OCI-LY7 (cell line): ENCODE results near the gene CNDP2. TPM values are rescaled to one million over a fixed set of nuclear protein-coding genes. Genes with fewer than 3 reads are reported as not detected.

ENCODE experiments used
- BruUV-seq: library from RNA; stranded (reverse); fragments of 400-500 nt; replicated peaks from 2 replicates; lab custom pipeline; 2021; lab: Mats Ljungman, UMichigan
- CTCF ChIA-PET: fragments of 300-600 bp; sonication (Branson Sonifier 250); formaldehyde crosslinking; loops from one replicate; lab custom pipeline; 2022; ENCODE audit warnings: antibody characterized with exemption; ENCODE audit not compliant: unreplicated experiment; lab: Charles Lee
- POLR2A ChIA-PET: fragments of 300-600 bp; sonication (Branson Sonifier 250); formaldehyde crosslinking; loops from one replicate; lab custom pipeline; 2022; ENCODE audit warnings: antibody characterized with exemption; lab: Charles Lee
- DNase-seq: peaks from one replicate; pipeline ENCODE4 v3.0.0-alpha.2; 2015; ENCODE audit warnings: low spot score
- H2AFZ ChIP-seq: fragments of 200-600 bp; sonication (generic), shearing (Covaris generic); 2 replicates; pipeline ENCODE4 v1.6.1; 2014; ENCODE audit warnings: mild to moderate bottlenecking, antibody characterized with exemption, low read length, moderate library complexity
- H3K27ac ChIP-seq: fragments of 200-600 bp; sonication (generic); 2 replicates; pipeline ENCODE4 v1.5.1; 2014; ENCODE audit warnings: mixed run types, low read depth, mild to moderate bottlenecking, moderate library complexity, low read length, inconsistent platforms; ENCODE audit not compliant: poor library complexity, severe bottlenecking
- H3K36me3 ChIP-seq: fragments of 200-600 bp; sonication (generic); 2 replicates; pipeline ENCODE4 v1.6.1; 2014; ENCODE audit warnings: mild to moderate bottlenecking, antibody characterized with exemption, low read length, moderate library complexity, mixed read lengths; ENCODE audit not compliant: insufficient read depth
- H3K4me1 ChIP-seq: fragments of 200-600 bp; sonication (generic); 2 replicates; pipeline ENCODE4 v1.5.1; 2014; ENCODE audit warnings: mild to moderate bottlenecking, low read length; ENCODE audit not compliant: insufficient read depth, poor library complexity, severe bottlenecking
- H3K4me2 ChIP-seq: fragments of 200-600 bp; sonication (generic); 2 replicates; pipeline ENCODE4 v1.6.1; 2014; ENCODE audit warnings: mild to moderate bottlenecking, low read length
- H3K4me3 ChIP-seq: fragments of 200-600 bp; sonication (generic); 2 replicates; pipeline ENCODE4 v1.5.1; 2014; ENCODE audit warnings: mild to moderate bottlenecking, low read depth, low read length; ENCODE audit not compliant: poor library complexity, severe bottlenecking
- H3K79me2 ChIP-seq: fragments of 200-600 bp; sonication (generic); 2 replicates; pipeline ENCODE4 v1.6.1; 2016; ENCODE audit warnings: low read depth, mild to moderate bottlenecking, low read length, moderate library complexity, mixed read lengths; ENCODE audit not compliant: insufficient read depth
- H3K9me2 ChIP-seq: fragments of 200-600 bp; sonication (generic); 2 replicates; pipeline ENCODE4 v1.6.1; 2016; ENCODE audit warnings: mild to moderate bottlenecking, low read length, mixed read lengths; ENCODE audit not compliant: insufficient read depth
- H3K9me3 ChIP-seq: fragments of 200-600 bp; sonication (generic); 2 replicates; pipeline ENCODE4 v1.6.1; 2014; ENCODE audit warnings: mild to moderate bottlenecking, mixed run types, low read length, mixed read lengths
- H4K20me1 ChIP-seq: fragments of 200-600 bp; sonication (generic); 2 replicates; pipeline ENCODE4 v1.6.1; 2014; ENCODE audit warnings: mild to moderate bottlenecking, antibody characterized with exemption, low read length, moderate library complexity, mixed read lengths; ENCODE audit not compliant: insufficient read depth
- EZH2phosphoT487 ChIP-seq: fragments of 200-600 bp; sonication (generic); IDR thresholded peaks from 2 replicates; pipeline ENCODE4 v1.6.1; 2018; ENCODE audit warnings: low read depth, borderline replicate concordance, mild to moderate bottlenecking, mixed run types, antibody characterized with exemption, low read length, moderate library complexity, mixed read lengths
- intact Hi-C: fragments of 100-400 bp; cut with micrococcal nuclease; formaldehyde crosslinking; loops from one replicate; pipeline ENCODE4 v1.10.0; 2022; ENCODE audit not compliant: unreplicated experiment
- total RNA-seq, 2 experiments: library from RNA; depleted of rRNA in 1 of 2; stranded (reverse); fragments of >200 nt in 1 of 2; shearing (Covaris generic) in 1 of 2; gene quantifications; 2 replicates each; pipeline ENCODE4 v1.2.3, GENCODE V29; 2014 to 2022
- TF ChIP-seq, protein P1 (sequence below): fragments of 200-600 bp; sonication (generic); conservative IDR thresholded peaks from 2 replicates; pipeline ENCODE4 v1.5.1; 2014; ENCODE audit warnings: mild to moderate bottlenecking, antibody characterized with exemption, low read length, moderate library complexity, mixed read lengths

The CNDP2 gene
- total RNA-seq, 2 experiments from 2014 or later = 28.5 to 94.8 TPM

GRCh38 chr18:74513883-74514205 lies 17.7 kb downstream of the CNDP2 start:
- Histone ChIP-seq H3K27ac (no peak overlapping the region), H3K4me3 (no peak overlapping the region), H3K9me3 (no peaks in the 10 kb centered on the region), H3K9me2 (no peaks in the 10 kb centered on the region), H3K36me3 (peaks cover 29% of the 10 kb centered on the region), H3K4me2 (no peak overlapping the region), H4K20me1 (no peaks in the 10 kb centered on the region), H3K79me2 (no peaks in the 10 kb centered on the region), H3K4me1 (no peaks in the 10 kb centered on the region), H2AFZ (no peak overlapping the region)
- DNase-seq = no peak
- TF ChIP-seq, protein P1, sequence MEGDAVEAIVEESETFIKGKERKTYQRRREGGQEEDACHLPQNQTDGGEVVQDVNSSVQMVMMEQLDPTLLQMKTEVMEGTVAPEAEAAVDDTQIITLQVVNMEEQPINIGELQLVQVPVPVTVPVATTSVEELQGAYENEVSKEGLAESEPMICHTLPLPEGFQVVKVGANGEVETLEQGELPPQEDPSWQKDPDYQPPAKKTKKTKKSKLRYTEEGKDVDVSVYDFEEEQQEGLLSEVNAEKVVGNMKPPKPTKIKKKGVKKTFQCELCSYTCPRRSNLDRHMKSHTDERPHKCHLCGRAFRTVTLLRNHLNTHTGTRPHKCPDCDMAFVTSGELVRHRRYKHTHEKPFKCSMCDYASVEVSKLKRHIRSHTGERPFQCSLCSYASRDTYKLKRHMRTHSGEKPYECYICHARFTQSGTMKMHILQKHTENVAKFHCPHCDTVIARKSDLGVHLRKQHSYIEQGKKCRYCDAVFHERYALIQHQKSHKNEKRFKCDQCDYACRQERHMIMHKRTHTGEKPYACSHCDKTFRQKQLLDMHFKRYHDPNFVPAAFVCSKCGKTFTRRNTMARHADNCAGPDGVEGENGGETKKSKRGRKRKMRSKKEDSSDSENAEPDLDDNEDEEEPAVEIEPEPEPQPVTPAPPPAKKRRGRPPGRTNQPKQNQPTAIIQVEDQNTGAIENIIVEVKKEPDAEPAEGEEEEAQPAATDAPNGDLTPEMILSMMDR = no peak
- no peak for TF ChIP-seq EZH2phosphoT487
- no TSS peak for BruUV-seq
- POLR2A ChIA-PET = no interaction called here
- intact Hi-C loops = no loop called here
- CTCF ChIA-PET = no interaction called here

DNA sequence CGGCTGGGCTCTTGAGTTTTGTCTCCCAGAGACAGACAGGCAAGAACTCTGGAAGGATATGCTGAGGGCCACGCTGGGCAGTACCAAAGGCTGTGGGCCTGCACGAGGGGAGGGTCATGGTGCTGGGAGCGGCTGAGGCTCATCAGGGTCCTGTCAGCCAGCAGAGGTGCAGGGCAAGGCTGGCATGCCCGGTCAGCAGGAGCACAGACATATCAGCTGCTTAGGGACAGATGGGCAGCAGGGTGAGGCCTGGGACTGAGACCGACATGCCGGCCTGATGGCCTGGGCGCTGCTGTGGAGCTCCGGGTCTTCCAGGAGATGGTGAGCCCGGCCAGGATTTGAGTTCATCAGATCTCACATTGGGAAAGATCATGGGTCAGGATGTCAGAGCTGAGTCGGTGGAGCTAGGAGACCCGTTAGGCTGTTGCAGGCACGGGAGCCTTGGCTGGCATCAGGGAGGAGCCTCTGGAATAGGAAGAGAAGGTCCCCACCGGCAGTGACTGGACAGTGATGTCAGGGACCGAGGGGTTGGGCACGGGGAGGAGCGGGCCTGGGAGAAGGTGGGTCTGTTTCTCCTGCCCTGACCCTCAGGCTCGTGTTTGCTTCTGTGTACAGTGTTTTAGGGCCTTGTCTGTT lies 18.8 kb downstream of the CNDP2 start:
- no peaks in the 10 kb centered on the region for H3K9me2 ChIP-seq
- TF ChIP-seq, protein P1 = no peak
- TF ChIP-seq EZH2phosphoT487 = no peak
- no peak overlapping the region for H3K27ac ChIP-seq
- BruUV-seq = no TSS peak
- no peaks in the 10 kb centered on the region for H3K79me2 ChIP-seq
- POLR2A ChIA-PET = no interaction called here
- H3K9me3 ChIP-seq = no peaks in the 10 kb centered on the region
- CTCF ChIA-PET = no interaction called here
- H3K4me3 ChIP-seq = no peak overlapping the region
- no peaks in the 10 kb centered on the region for H3K4me1 ChIP-seq
- intact Hi-C loops = no loop called here
- no peak overlapping the region for H3K4me2 ChIP-seq
- H4K20me1 ChIP-seq = no peaks in the 10 kb centered on the region
- peaks cover 33% of the 10 kb centered on the region for H3K36me3 ChIP-seq
- no peak for DNase-seq
- no peak overlapping the region for H2AFZ ChIP-seq

GRCh38 chr18:74515620-74516231 lies 19.6 kb downstream of the CNDP2 start:
- Histone ChIP-seq H3K4me2 (no peak overlapping the region), H3K4me1 (no peaks in the 10 kb centered on the region), H4K20me1 (no peaks in the 10 kb centered on the region), H3K4me3 (no peak overlapping the region), H3K79me2 (no peaks in the 10 kb centered on the region), H3K36me3 (peaks cover 37% of the 10 kb centered on the region), H3K9me3 (no peaks in the 10 kb centered on the region), H3K27ac (no peak overlapping the region), H3K9me2 (no peaks in the 10 kb centered on the region), H2AFZ (no peak overlapping the region)
- BruUV-seq = no TSS peak
- CTCF ChIA-PET = no interaction called here
- POLR2A ChIA-PET = no interaction called here
- intact Hi-C loops = no loop called here
- DNase-seq = no peak
- no peak for TF ChIP-seq EZH2phosphoT487
